CD14-positive monocyte (primary cell): ENCODE measurements around the gene TTC28. TPM values are rescaled to one million over a fixed set of nuclear protein-coding genes. Genes with fewer than 3 reads are reported as not detected.

Experiments used
- DNase-seq, 3 donors: peaks; one replicate each; pipeline ENCODE4 v3.0.0-alpha.2; 2011 to 2022
- H2AFZ ChIP-seq: 2 replicates; pipeline ENCODE4 v1.6.0; 2012; ENCODE audit warnings: mild to moderate bottlenecking, low read depth, low read length, inconsistent platforms; ENCODE audit not compliant: insufficient read depth, poor library complexity, severe bottlenecking
- H3K27ac ChIP-seq, 2 donors: 1 replicate in 1 of 2; 2 replicates in 1 of 2; pipeline ENCODE4 v1.5.1; 2012 to 2013; ENCODE audit warnings: low read length in 2 of 2, control low read depth in 1 of 2, inconsistent platforms in 1 of 2, low read depth in 1 of 2, mild to moderate bottlenecking in 1 of 2
- H3K27me3 ChIP-seq, 2 donors: one replicate each; pipeline versions ENCODE4 v1.6.0 to v1.6.1; 2011 to 2013; ENCODE audit warnings: low read length in 2 of 2; ENCODE audit not compliant: control insufficient read depth in 2 of 2, insufficient read depth in 2 of 2
- H3K36me3 ChIP-seq, 2 donors: replicated peaks in 1 of 2; 1 replicate in 1 of 2; 2 replicates in 1 of 2; pipeline versions ENCODE4 v1.5.1 to v1.6.1; 2012 to 2013; ENCODE audit warnings: low read length in 2 of 2, control low read depth in 1 of 2, inconsistent platforms in 1 of 2, mild to moderate bottlenecking in 1 of 2; ENCODE audit not compliant: insufficient read depth in 2 of 2, control insufficient read depth in 1 of 2
- H3K4me1 ChIP-seq, 2 donors: 1 replicate in 1 of 2; 2 replicates in 1 of 2; pipeline versions ENCODE4 v1.5.1 to v1.6.1; 2012 to 2013; ENCODE audit warnings: low read length in 2 of 2, control low read depth in 1 of 2, inconsistent platforms in 1 of 2, mild to moderate bottlenecking in 1 of 2, moderate library complexity in 1 of 2; ENCODE audit not compliant: insufficient read depth in 2 of 2, control insufficient read depth in 1 of 2
- H3K4me2 ChIP-seq: replicated peaks from 2 replicates; pipeline ENCODE3; 2012; ENCODE audit warnings: low read length, moderate library complexity, mild to moderate bottlenecking; ENCODE audit not compliant: poor library complexity, severe bottlenecking; ENCODE audit errors: extremely low read depth
- H3K4me3 ChIP-seq, 3 experiments: fragments of 200-600 bp in 1 of 3; sonication (generic) in 1 of 3; replicated peaks in 1 of 3; 1 replicate in 2 of 3; 2 replicates in 1 of 3; pipeline ENCODE4 v1.5.1; 2011 to 2013; ENCODE audit warnings: low read length in 3 of 3, mild to moderate bottlenecking in 3 of 3, control low read depth in 2 of 3, low read depth in 2 of 3, inconsistent platforms in 1 of 3, moderate library complexity in 1 of 3
- H3K79me2 ChIP-seq: 2 replicates; pipeline ENCODE4 v1.6.0; 2012; ENCODE audit warnings: mild to moderate bottlenecking, control low read depth, inconsistent platforms, low read length, moderate library complexity; ENCODE audit not compliant: insufficient read depth
- H3K9ac ChIP-seq: 2 replicates; pipeline ENCODE4 v1.6.0; 2017; ENCODE audit warnings: low read length, mild to moderate bottlenecking; ENCODE audit not compliant: insufficient read depth, poor library complexity, severe bottlenecking
- H3K9me3 ChIP-seq, 2 donors: replicated peaks in 1 of 2; 1 replicate in 1 of 2; 2 replicates in 1 of 2; pipeline versions ENCODE4 v1.5.1 to v1.6.1; 2012 to 2013; ENCODE audit warnings: low read length in 2 of 2, control low read depth in 1 of 2; ENCODE audit not compliant: control insufficient read depth in 1 of 2, insufficient read depth in 1 of 2
- H4K20me1 ChIP-seq: 2 replicates; pipeline ENCODE4 v1.6.0; 2012; ENCODE audit warnings: mild to moderate bottlenecking, low read length, control low read depth, moderate library complexity; ENCODE audit not compliant: insufficient read depth
- H3K27ac Mint-ChIP-seq, 7 donors: one replicate each; pipeline ENCODE4 v1.8.0; 2020; ENCODE audit warnings: mild to moderate bottlenecking in 7 of 7, mixed read lengths in 7 of 7, moderate library complexity in 6 of 7, inconsistent platforms in 2 of 7
- H3K27me3 Mint-ChIP-seq, 3 donors: one replicate each; pipeline ENCODE4 v1.8.0; 2021 to 2022; ENCODE audit warnings: low read depth in 3 of 3, mild to moderate bottlenecking in 3 of 3, mixed read lengths in 3 of 3, moderate library complexity in 3 of 3, inconsistent platforms in 1 of 3
- H3K36me3 Mint-ChIP-seq, 2 donors: one replicate each; pipeline ENCODE4 v1.8.0; 2020; ENCODE audit warnings: mixed read lengths in 2 of 2, inconsistent platforms in 1 of 2, mild to moderate bottlenecking in 1 of 2
- H3K4me1 Mint-ChIP-seq: one replicate; pipeline ENCODE4 v1.8.0; 2020; ENCODE audit warnings: mild to moderate bottlenecking, mixed read lengths
- H3K4me3 Mint-ChIP-seq, 2 donors: one replicate each; pipeline ENCODE4 v1.8.0; 2020; ENCODE audit warnings: mild to moderate bottlenecking in 2 of 2, mixed read lengths in 2 of 2, moderate library complexity in 1 of 2
- H3K9me3 Mint-ChIP-seq, 7 donors: one replicate each; pipeline ENCODE4 v1.8.0; 2020 to 2022; ENCODE audit warnings: mixed read lengths in 7 of 7, mild to moderate bottlenecking in 6 of 7, moderate library complexity in 6 of 7, inconsistent platforms in 2 of 7
- WGBS: methylation state at CpG from one replicate; pipeline ENCODE4 v1.1.5; 2013; ENCODE audit warnings: missing lambda C conversion rate; ENCODE audit not compliant: insufficient coverage; 5-methylcytosine and 5-hydroxymethylcytosine counted together
- intact Hi-C, 2 donors: fragments of 100-400 bp; cut with micrococcal nuclease; formaldehyde crosslinking; loops; one replicate each; pipeline versions ENCODE4 v1.15.0 to v1.15.1; 2023
- polyA plus RNA-seq, 3 donors: library from polyadenylated mRNA; depleted of rRNA in 1 of 3; unstranded in 2 of 3; stranded (reverse) in 1 of 3; fragments of 300-500 nt in 2 of 3; fragments of >200 nt in 1 of 3; fragmentation: Illumina TruSeq in 2 of 3; gene quantifications; 1 replicate in 2 of 3; 2 replicates in 1 of 3; pipeline ENCODE4 v1.2.3, GENCODE V29; 2012 to 2021
- TF ChIP-seq, protein P1 (sequence below): fragments of 200-600 bp; IDR thresholded peaks from one replicate; pipeline ENCODE4 v1.8.0; 2022; ENCODE audit warnings: antibody characterized with exemption, mild to moderate bottlenecking

The TTC28 gene
- polyA plus RNA-seq, 3 donors, result 0.24 to 0.61 TPM; not detected in 1

GRCh38 chr22:28004021-28004420 is 675.6 kb downstream of the TTC28 start:
- H3K27me3 Mint-ChIP-seq, result no peaks in the 10 kb centered on the region
- WGBS, result 92% methylated on average over 6 of the region's 6 CpGs
- no peaks in the 10 kb centered on the region for H4K20me1 ChIP-seq
- DNase-seq, result no peak
- peaks cover 12 to 17% of the 10 kb centered on the region in 2 donors for H3K4me1 ChIP-seq
- H3K4me2 ChIP-seq, result no peak overlapping the region
- H3K9me3 ChIP-seq, result no peaks in the 10 kb centered on the region
- H3K4me1 Mint-ChIP-seq, result peaks cover 16% of the 10 kb centered on the region
- no peak overlapping the region for H3K9ac ChIP-seq
- H3K27ac Mint-ChIP-seq, result peak overlapping the region in 1 of 7 donors; percentile 47
- H3K27me3 ChIP-seq, result no peaks in the 10 kb centered on the region
- H3K27ac ChIP-seq, result no peak overlapping the region
- no peak overlapping the region for H3K4me3 ChIP-seq
- H3K79me2 ChIP-seq, result no peaks in the 10 kb centered on the region
- H3K4me3 Mint-ChIP-seq, result no peak overlapping the region
- TF ChIP-seq, protein P1, sequence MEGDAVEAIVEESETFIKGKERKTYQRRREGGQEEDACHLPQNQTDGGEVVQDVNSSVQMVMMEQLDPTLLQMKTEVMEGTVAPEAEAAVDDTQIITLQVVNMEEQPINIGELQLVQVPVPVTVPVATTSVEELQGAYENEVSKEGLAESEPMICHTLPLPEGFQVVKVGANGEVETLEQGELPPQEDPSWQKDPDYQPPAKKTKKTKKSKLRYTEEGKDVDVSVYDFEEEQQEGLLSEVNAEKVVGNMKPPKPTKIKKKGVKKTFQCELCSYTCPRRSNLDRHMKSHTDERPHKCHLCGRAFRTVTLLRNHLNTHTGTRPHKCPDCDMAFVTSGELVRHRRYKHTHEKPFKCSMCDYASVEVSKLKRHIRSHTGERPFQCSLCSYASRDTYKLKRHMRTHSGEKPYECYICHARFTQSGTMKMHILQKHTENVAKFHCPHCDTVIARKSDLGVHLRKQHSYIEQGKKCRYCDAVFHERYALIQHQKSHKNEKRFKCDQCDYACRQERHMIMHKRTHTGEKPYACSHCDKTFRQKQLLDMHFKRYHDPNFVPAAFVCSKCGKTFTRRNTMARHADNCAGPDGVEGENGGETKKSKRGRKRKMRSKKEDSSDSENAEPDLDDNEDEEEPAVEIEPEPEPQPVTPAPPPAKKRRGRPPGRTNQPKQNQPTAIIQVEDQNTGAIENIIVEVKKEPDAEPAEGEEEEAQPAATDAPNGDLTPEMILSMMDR, result no peak
- H2AFZ ChIP-seq, result no peak overlapping the region
- no peaks in the 10 kb centered on the region for H3K36me3 Mint-ChIP-seq
- H3K9me3 Mint-ChIP-seq, result no peaks in the 10 kb centered on the region
- H3K36me3 ChIP-seq, result no peaks in the 10 kb centered on the region
- intact Hi-C loops, result no loop called here

DNA sequence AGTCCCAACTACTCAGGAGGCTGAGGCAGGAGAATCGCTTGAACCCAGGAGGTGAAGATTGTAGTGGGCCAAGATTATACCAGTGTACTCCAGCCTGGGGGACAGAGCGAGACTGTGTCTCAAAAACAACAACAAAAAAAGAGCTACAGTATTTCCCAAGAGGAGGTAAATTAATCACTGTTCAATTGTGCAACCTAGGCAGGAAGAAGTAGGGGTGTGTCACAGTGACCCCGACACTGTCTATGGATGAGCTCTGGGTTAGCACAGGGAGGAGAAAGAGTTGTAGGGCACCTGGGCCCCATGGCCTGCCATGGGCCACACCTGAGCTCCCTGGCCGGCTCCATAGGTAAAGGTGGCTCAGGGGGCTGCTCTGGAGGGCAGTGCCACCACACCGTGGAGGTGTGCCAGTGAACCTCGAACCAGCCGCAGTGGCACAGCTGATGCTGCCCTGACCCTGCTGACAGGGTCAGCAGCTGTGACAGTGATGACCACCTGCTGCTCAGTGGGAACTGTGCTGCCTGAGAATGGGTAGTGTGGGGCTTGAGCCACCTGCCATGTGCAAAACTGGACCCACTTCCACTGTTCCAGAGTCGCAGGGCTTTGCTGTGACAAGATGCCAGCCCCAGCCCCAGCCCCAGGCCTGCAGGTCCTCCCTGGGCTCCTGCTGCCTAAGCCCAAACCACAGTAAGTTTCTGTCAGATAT is 676.6 kb downstream of the TTC28 start:
- Histone ChIP-seq H3K4me1 (peaks cover 12 to 17% of the 10 kb centered on the region in 2 donors), H4K20me1 (no peaks in the 10 kb centered on the region), H3K9me3 (no peaks in the 10 kb centered on the region), H3K79me2 (no peaks in the 10 kb centered on the region), H3K4me2 (no peak overlapping the region), H3K27me3 (no peaks in the 10 kb centered on the region), H3K27ac (no peak overlapping the region), H3K4me3 (no peak overlapping the region), H3K36me3 (no peaks in the 10 kb centered on the region), H2AFZ (peak overlapping the region; percentile 40), H3K9ac (no peak overlapping the region)
- TF ChIP-seq, protein P1, result no peak
- intact Hi-C loops, result no loop called here
- peak; percentile 8 to 47 (median 9) for DNase-seq
- Mint-ChIP-seq H3K27ac (peak overlapping the region in 2 of 7 donors; percentile 20 to 40), H3K27me3 (no peaks in the 10 kb centered on the region), H3K4me1 (peaks cover 16% of the 10 kb centered on the region), H3K4me3 (peak overlapping the region in 1 of 2 donors; percentile 56), H3K36me3 (no peaks in the 10 kb centered on the region), H3K9me3 (no peaks in the 10 kb centered on the region)
- WGBS, result 73% methylated on average over 5 of the region's 8 CpGs
